Fibroblast of skin of right biceps (primary cell): ENCODE results near the gene STRA6.

Experiments used
- DNase-seq: peaks from one replicate; pipeline ENCODE4 v3.0.0-alpha.2; 2013

Gene STRA6

GRCh38 chr15:74130849-74131627 lies 71.5 kb downstream of the STRA6 start:
- no peak for DNase-seq

- peak; percentile 34 for DNase-seq
These were observed 72.3 kb downstream of the STRA6 start, which contains the start of gene ISLR2 for GRCh38 chr15:74130155-74130848. TSS of gene ISLR2 (plus strand) at chr15:74130586. CDS start at chr15:74132755, 2,169 bp downstream.

- DNase-seq, result no peak
These were observed 72.9 kb downstream of the STRA6 start for GRCh38 chr15:74129586-74130154.
